Body of pancreas (tissue), 4 donors: ENCODE measurements around the gene KLK10.

ENCODE experiments used
- CTCF ChIP-seq, 7 experiments: fragments of 450-650 bp in 4 of 7; fragments of 200-600 bp in 3 of 7; sonication (generic) in 3 of 7; IDR thresholded peaks; one replicate each; pipeline ENCODE4 v1.5.1; 2016 to 2019; ENCODE audit warnings: antibody characterized with exemption in 7 of 7
- POLR2A ChIP-seq, 3 donors: fragments of 450-650 bp; IDR thresholded peaks; one replicate each; pipeline ENCODE4 v1.6.1; 2016; ENCODE audit warnings: antibody characterized with exemption in 3 of 3, mild to moderate bottlenecking in 2 of 3

- TF ChIP-seq CTCF (IDR thresholded peaks at IDR 0.05) (no peak), POLR2A (IDR thresholded peaks at IDR 0.05) (no peak)
These were observed 56.1 kb downstream of the KLK10 start for GRCh38 chr19:50963381-50963780.
